MCF 10A (cell line): ENCODE results near the gene FOXL1. TPM values are rescaled to one million over a fixed set of nuclear protein-coding genes. Genes with fewer than 3 reads are reported as not detected.
A peak's percentile ranks its signal among the peaks of the same experiment; 100 is the strongest.

Source experiments
- Bru-seq: library from RNA; stranded (reverse); fragments of 400-500 nt; gene quantifications from one replicate; lab custom pipeline; 2021; lab: Mats Ljungman, UMichigan
- BruChase-seq, 2 experiments: library from RNA; stranded (reverse); fragments of 400-500 nt; gene quantifications; one replicate each; lab custom pipeline; 2021; lab: Mats Ljungman, UMichigan
- BruUV-seq: library from RNA; stranded (reverse); fragments of 400-500 nt; replicated peaks from 2 replicates; lab custom pipeline; 2021; lab: Mats Ljungman, UMichigan
- CTCF ChIA-PET: fragments of 300-600 bp; sonication (Branson Sonifier 250); formaldehyde crosslinking; extraction: SDS; loops from one replicate; lab custom pipeline; 2021; ENCODE audit warnings: antibody characterized with exemption, inconsistent platforms; lab: Yijun Ruan, JAX
- POLR2A ChIA-PET: fragments of 300-600, 350-650 bp; sonication (Branson Sonifier 250); formaldehyde crosslinking; extraction: SDS; loops from one replicate; lab custom pipeline; 2020; ENCODE audit warnings: antibody characterized with exemption, inconsistent platforms; lab: Yijun Ruan, JAX
- DNase-seq: peaks from one replicate; pipeline ENCODE4 v3.0.0-alpha.2; 2018; ENCODE audit not compliant: unreplicated experiment
- H3K27ac Mint-ChIP-seq: one replicate; pipeline ENCODE4 v1.8.0; 2022; ENCODE audit warnings: mild to moderate bottlenecking, low read depth, mixed read lengths; ENCODE audit not compliant: unreplicated experiment
- H3K27me3 Mint-ChIP-seq: one replicate; pipeline ENCODE4 v1.8.0; 2022; ENCODE audit warnings: mixed read lengths; ENCODE audit not compliant: insufficient read depth, unreplicated experiment
- H3K36me3 Mint-ChIP-seq: one replicate; pipeline ENCODE4 v1.8.0; 2022; ENCODE audit warnings: mild to moderate bottlenecking, moderate library complexity, mixed read lengths; ENCODE audit not compliant: insufficient read depth, unreplicated experiment
- H3K4me1 Mint-ChIP-seq: one replicate; pipeline ENCODE4 v1.8.0; 2022; ENCODE audit warnings: mixed read lengths; ENCODE audit not compliant: insufficient read depth, unreplicated experiment
- H3K4me3 Mint-ChIP-seq: one replicate; pipeline ENCODE4 v1.8.0; 2022; ENCODE audit warnings: mild to moderate bottlenecking, moderate library complexity, mixed read lengths; ENCODE audit not compliant: unreplicated experiment
- H3K9me3 Mint-ChIP-seq: one replicate; pipeline ENCODE4 v1.8.0; 2022; ENCODE audit warnings: mixed read lengths; ENCODE audit not compliant: unreplicated experiment
- CTCF ChIP-seq: fragments of 200-600 bp; IDR thresholded peaks from one replicate; pipeline ENCODE4 v1.8.0; 2022; ENCODE audit warnings: antibody characterized with exemption, mild to moderate bottlenecking; ENCODE audit not compliant: unreplicated experiment
- intact Hi-C: fragments of 100-400 bp; cut with micrococcal nuclease; formaldehyde crosslinking; loops from 2 replicates; pipeline ENCODE4 v1.14.1; 2022
- long read RNA-seq: library from polyadenylated mRNA; stranded (forward); transcript quantifications from one replicate; pipeline ENCODE4 v2.0.0, GENCODE V29; 2022
- total RNA-seq: library from RNA; stranded (reverse); gene quantifications from 2 replicates; pipeline ENCODE4 v1.2.3, GENCODE V29; 2022

FOXL1 gene
- 4.7 and 4.9 TPM in 2 replicates for total RNA-seq
- percentile 67 among the genes with signal in this experiment for Bru-seq, nascent RNA
- percentile 78 among the genes with signal in this experiment for BruChase-seq, experiment 1, labeled RNA remaining after a 6-hour chase
- percentile 72 among the genes with signal in this experiment for BruChase-seq, experiment 2, labeled RNA remaining after a 2-hour chase
- long read RNA-seq, partial matches to known transcripts = 0 of 10 reads
- long read RNA-seq, other reads (novel, unspliced or antisense) = 5 of 10 reads

DNA sequence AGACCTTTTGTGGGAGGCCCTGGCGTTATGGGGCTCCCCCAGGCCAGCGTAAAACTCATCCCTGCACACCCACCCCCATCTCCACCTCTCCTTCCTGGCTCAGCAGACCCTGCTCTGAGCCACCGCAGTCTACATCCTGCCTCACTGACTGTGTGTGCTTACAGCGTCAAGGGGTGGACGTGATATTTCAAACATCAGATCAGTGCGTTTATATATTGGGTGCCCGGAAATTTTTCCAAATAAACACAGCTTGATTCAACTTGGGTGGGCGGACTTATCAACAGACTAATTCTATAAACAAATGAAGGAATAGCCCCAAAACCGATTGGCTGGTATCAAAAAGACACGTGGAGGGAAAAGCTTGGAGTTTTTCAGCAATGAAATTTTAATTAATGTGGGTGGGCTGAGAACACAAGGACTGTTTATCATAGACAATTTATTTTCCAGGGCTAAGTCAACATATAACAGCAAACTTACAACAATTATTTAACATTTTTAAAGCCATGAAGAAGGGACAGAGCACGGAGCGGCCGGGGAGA lies at the start of gene FOXL1:
FOXL1 (plus strand) TSS at position 489 of the 539 bp plus-strand sequence. CDS start 175 bp downstream, outside the sequence.
- POLR2A ChIA-PET = interaction anchor here (1.3 kb wide), 1 partner anchor 86 kb away, joined by 6 read pairs; no protein-coding TSS in a partner anchor
- Mint-ChIP-seq H3K27me3 (no peaks in the 10 kb centered on the region), H3K27ac (peak within 1 kb of the TSS; percentile 73), H3K4me1 (peaks cover 24% of the 10 kb centered on the region), H3K36me3 (peaks cover 41% of the 10 kb centered on the region), H3K9me3 (no peaks in the 10 kb centered on the region), H3K4me3 (peak within 1 kb of the TSS; percentile 87)
- no peak for TF ChIP-seq CTCF
- CTCF ChIA-PET = interaction anchor here (0.6 to 1.1 kb wide), 3 partner anchors 14 to 439 kb away, joined by 3 to 5 read pairs (median 3); no protein-coding TSS in a partner anchor
- intact Hi-C loops = no loop called here
- BruUV-seq = no TSS peak
- no peak for DNase-seq

GRCh38 chr16:86529160-86529559 lies 49.2 kb upstream of the FOXL1 start:
- no peaks in the 10 kb centered on the region for H3K9me3 Mint-ChIP-seq
- intact Hi-C loops = no loop called here
- ChIA-PET POLR2A (interaction anchor here (0.7 kb wide), 1 partner anchor 520 kb away, joined by 5 read pairs; no protein-coding TSS in a partner anchor), CTCF (interaction anchor here (0.6 to 3.5 kb wide), 5 partner anchors 9 to 852 kb away, joined by 3 to 21 read pairs (median 4); no protein-coding TSS in a partner anchor)
- no peak overlapping the region for H3K27ac Mint-ChIP-seq
- H3K4me1 Mint-ChIP-seq = no peaks in the 10 kb centered on the region
- TF ChIP-seq CTCF = no peak
- no peaks in the 10 kb centered on the region for H3K36me3 Mint-ChIP-seq
- no peak overlapping the region for H3K4me3 Mint-ChIP-seq
- peak; percentile 47 for DNase-seq
- H3K27me3 Mint-ChIP-seq = peaks cover 21% of the 10 kb centered on the region
- no TSS peak for BruUV-seq

DNA sequence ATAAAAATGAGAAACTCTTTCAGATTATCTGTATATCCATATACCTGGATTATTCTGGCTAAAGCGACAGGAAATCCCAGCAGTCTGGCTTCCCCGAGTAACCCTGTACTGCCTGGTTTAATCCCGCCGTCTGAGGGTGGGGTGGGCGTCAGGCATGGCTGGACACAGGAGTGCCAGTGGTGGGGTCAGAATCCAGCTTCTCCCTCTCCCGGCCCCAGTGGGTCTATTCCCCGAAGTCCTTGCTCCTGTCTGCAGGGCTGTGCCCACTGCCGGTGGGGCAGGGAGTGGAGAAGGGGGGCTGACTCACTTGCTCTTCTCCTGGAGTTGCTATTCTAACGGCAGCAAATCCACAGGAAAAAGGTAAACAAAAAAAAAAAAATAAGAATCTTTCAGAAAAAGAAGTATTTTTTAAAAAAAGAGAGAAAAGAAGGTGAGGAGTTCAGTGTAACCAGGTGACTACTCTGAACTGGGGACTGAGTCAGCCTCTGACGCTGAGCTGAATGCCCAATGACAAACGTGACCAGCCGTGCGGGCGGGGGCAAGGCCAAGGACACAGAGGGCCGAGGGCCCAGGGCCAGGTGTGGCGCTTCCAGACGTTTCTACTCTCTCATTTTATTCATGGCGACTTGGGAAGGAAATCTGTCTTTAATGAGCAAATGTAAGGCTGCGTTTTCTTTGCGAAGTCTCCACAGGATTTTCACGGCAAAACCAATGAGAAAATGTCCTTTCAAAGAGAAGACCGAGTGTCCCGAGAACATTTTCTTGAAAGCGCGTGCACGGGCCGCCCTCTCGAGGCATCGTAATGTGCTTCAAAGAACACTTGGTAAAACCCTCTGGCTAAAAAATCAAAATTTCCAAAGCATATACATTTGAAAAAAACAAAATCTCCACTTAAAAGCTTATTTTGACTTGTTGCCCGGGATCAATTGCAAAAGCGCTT lies 47.8 kb upstream of the FOXL1 start:
- H3K27me3 Mint-ChIP-seq = peaks cover 14% of the 10 kb centered on the region
- H3K36me3 Mint-ChIP-seq = peaks cover 5% of the 10 kb centered on the region
- intact Hi-C loops = no loop called here
- POLR2A ChIA-PET = no interaction called here
- H3K4me3 Mint-ChIP-seq = no peak overlapping the region
- CTCF ChIA-PET = interaction anchor here (0.9 to 3.5 kb wide), 4 partner anchors 10 to 13 kb away, joined by 4 to 21 read pairs (median 10); no protein-coding TSS in a partner anchor
- TF ChIP-seq CTCF = no peak
- H3K27ac Mint-ChIP-seq = no peak overlapping the region
- no peaks in the 10 kb centered on the region for H3K4me1 Mint-ChIP-seq
- BruUV-seq = no TSS peak
- H3K9me3 Mint-ChIP-seq = no peaks in the 10 kb centered on the region
- DNase-seq = no peak
